ENCODE measurements around the gene IFRD1.

Gene IFRD1

DNA sequence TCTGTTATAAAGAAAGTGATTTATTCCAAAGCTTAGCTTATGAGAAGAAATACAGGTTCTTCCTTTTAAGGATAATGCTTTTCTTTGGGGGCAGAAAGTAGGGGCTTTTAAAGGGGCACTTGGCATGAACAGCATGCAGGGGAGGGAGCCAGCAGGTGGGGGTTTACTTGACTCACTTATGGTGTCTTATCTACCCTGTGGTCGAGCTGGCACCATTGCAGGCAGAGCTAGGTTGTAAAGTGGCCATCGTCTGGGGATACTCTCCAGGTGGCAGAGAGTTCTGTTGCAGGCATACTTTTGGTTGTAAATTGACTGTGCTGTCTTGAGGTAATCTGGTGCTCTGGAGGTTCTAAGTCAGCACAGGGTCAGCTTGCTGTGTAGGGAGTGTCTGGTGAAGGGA lies 26.3 kb upstream of the IFRD1 start:
- Histone ChIP-seq H4K20me1 (ENCODE audit: insufficient read depth, low read length, poor library complexity, severe bottlenecking) (no peaks in the 10 kb centered on the region), H2AFZ (ENCODE audit: low read length) (0 out of 2 replicates have a peak overlapping the region, but pooled peaks have one; percentile 26), H3K79me2 (ENCODE audit: insufficient read depth, low read length) (no peaks in the 10 kb centered on the region), H3K36me3 (ENCODE audit: insufficient read depth, low read length) (no peaks in the 10 kb centered on the region), H3K4me2 (ENCODE audit: low read depth, low read length, poor library complexity, severe bottlenecking) (peak overlapping the region; percentile 71), H3F3A (ENCODE audit: low read depth) (no peaks in the 10 kb centered on the region), H3K4me3 (ENCODE audit: low read length, poor library complexity, severe bottlenecking) (peak overlapping the region; percentile 55), H3K9me2 (replicated peaks; ENCODE audit: low read depth, low read length) (no peaks in the 10 kb centered on the region), H3K9ac (ENCODE audit: low read depth, low read length, poor library complexity, severe bottlenecking) (no peak overlapping the region), H3K9me3 (ENCODE audit: insufficient read depth, low read depth, low read length) (no peaks in the 10 kb centered on the region), H3K27me3 (ENCODE audit: insufficient read depth, low read length, poor library complexity, severe bottlenecking) (no peaks in the 10 kb centered on the region), H3K4me1 (ENCODE audit: insufficient read depth, low read length, poor library complexity, severe bottlenecking) (peaks cover 43% of the 10 kb centered on the region)
- TF ChIP-seq EZH2phosphoT487 (IDR thresholded peaks at IDR 0.05; ENCODE audit: borderline replicate concordance) = no peak
- TF ChIP-seq, protein P1, sequence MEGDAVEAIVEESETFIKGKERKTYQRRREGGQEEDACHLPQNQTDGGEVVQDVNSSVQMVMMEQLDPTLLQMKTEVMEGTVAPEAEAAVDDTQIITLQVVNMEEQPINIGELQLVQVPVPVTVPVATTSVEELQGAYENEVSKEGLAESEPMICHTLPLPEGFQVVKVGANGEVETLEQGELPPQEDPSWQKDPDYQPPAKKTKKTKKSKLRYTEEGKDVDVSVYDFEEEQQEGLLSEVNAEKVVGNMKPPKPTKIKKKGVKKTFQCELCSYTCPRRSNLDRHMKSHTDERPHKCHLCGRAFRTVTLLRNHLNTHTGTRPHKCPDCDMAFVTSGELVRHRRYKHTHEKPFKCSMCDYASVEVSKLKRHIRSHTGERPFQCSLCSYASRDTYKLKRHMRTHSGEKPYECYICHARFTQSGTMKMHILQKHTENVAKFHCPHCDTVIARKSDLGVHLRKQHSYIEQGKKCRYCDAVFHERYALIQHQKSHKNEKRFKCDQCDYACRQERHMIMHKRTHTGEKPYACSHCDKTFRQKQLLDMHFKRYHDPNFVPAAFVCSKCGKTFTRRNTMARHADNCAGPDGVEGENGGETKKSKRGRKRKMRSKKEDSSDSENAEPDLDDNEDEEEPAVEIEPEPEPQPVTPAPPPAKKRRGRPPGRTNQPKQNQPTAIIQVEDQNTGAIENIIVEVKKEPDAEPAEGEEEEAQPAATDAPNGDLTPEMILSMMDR (conservative IDR thresholded peaks at IDR 0.05; ENCODE audit: low read length) = no peak

DNA sequence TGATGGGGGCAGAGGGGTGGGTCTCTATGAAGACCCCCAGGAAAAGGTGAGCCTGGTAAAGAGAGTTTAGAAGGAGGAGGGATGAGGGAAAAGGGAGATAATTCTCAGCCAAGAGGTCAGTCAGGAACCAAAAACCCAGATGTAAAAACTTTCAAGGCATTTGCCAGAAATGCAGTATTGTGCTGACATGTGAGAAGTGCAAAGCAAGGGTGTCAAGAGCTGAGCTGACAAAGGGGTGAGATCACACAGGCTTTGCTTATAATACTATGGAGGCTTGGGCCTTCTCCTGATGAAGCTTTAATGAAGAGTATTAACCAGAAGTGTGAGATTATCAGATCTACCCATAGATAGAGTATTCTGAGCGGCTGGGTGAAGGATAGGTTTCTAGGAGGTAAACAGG lies 22.3 kb upstream of the IFRD1 start:
- no peaks in the 10 kb centered on the region for H3K79me2 ChIP-seq (ENCODE audit: insufficient read depth, low read length)
- no peaks in the 10 kb centered on the region for H3K36me3 ChIP-seq (ENCODE audit: insufficient read depth, low read length)

DNA sequence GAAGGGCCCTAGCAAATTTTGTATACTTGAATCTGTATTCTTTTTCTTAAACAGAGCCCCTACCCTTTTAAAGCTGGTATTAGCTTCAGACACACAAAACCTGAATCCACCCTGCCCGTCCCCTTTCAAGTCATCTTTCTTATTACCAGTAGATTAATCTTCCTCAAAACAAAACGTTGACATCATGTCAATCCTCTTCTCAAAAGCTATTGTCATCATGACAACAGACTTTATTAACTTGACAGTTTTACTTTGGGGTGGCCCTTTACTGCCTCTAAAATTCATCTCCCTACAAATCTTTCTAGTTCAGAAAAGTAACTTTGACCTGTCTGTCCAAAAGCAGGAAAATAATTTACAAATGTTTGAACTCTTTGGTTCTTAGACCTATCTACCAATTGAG lies 21.5 kb upstream of the IFRD1 start:
- no peak for TF ChIP-seq EZH2phosphoT487 (IDR thresholded peaks at IDR 0.05; ENCODE audit: borderline replicate concordance)
- TF ChIP-seq, protein P1 (conservative IDR thresholded peaks at IDR 0.05; ENCODE audit: low read length) = no peak
- no peaks in the 10 kb centered on the region; the same call in 1 of the 2 replicates for H3F3A ChIP-seq (ENCODE audit: low read depth)
- no peak overlapping the region for H3K4me3 ChIP-seq (ENCODE audit: low read length, poor library complexity, severe bottlenecking)
- no peak overlapping the region for H2AFZ ChIP-seq (ENCODE audit: low read length)
- H3K9me3 ChIP-seq (ENCODE audit: insufficient read depth, low read depth, low read length) = no peaks in the 10 kb centered on the region
- H3K4me2 ChIP-seq (ENCODE audit: low read depth, low read length, poor library complexity, severe bottlenecking) = no peak overlapping the region
- peaks cover 23% of the 10 kb centered on the region for H3K4me1 ChIP-seq (ENCODE audit: insufficient read depth, low read length, poor library complexity, severe bottlenecking)
- H4K20me1 ChIP-seq (ENCODE audit: insufficient read depth, low read length, poor library complexity, severe bottlenecking) = no peaks in the 10 kb centered on the region
- no peaks in the 10 kb centered on the region for H3K9me2 ChIP-seq (replicated peaks; ENCODE audit: low read depth, low read length)
- no peaks in the 10 kb centered on the region for H3K36me3 ChIP-seq (ENCODE audit: insufficient read depth, low read length)
- H3K27me3 ChIP-seq (ENCODE audit: insufficient read depth, low read length, poor library complexity, severe bottlenecking) = no peaks in the 10 kb centered on the region
- H3K9ac ChIP-seq (ENCODE audit: low read depth, low read length, poor library complexity, severe bottlenecking) = no peak overlapping the region
- no peaks in the 10 kb centered on the region for H3K79me2 ChIP-seq (ENCODE audit: insufficient read depth, low read length)

More for the DNA sequence above, 22.3 kb upstream of the IFRD1 start:
- Histone ChIP-seq H3F3A (ENCODE audit: low read depth) (no peaks in the 10 kb centered on the region), H3K4me2 (ENCODE audit: low read depth, low read length, poor library complexity, severe bottlenecking) (no peak overlapping the region), H3K4me1 (ENCODE audit: insufficient read depth, low read length, poor library complexity, severe bottlenecking) (peaks cover 25% of the 10 kb centered on the region), H4K20me1 (ENCODE audit: insufficient read depth, low read length, poor library complexity, severe bottlenecking) (no peaks in the 10 kb centered on the region), H3K9ac (ENCODE audit: low read depth, low read length, poor library complexity, severe bottlenecking) (no peak overlapping the region), H3K9me3 (ENCODE audit: insufficient read depth, low read depth, low read length) (no peaks in the 10 kb centered on the region), H2AFZ (ENCODE audit: low read length) (no peak overlapping the region), H3K4me3 (ENCODE audit: low read length, poor library complexity, severe bottlenecking) (no peak overlapping the region), H3K27me3 (ENCODE audit: insufficient read depth, low read length, poor library complexity, severe bottlenecking) (no peaks in the 10 kb centered on the region), H3K9me2 (replicated peaks; ENCODE audit: low read depth, low read length) (no peaks in the 10 kb centered on the region)
- no peak for TF ChIP-seq EZH2phosphoT487 (IDR thresholded peaks at IDR 0.05; ENCODE audit: borderline replicate concordance)
- TF ChIP-seq, protein P1 (conservative IDR thresholded peaks at IDR 0.05; ENCODE audit: low read length) = no peak

All from Loucy (cell line).